Inflammatory macrophage treated with lipopolysaccharide for 1 hour (primary cell): Measurements from ENCODE around the gene CTNNB1.

Source experiments
- DNase-seq, 2 donors: peaks; one replicate each; pipeline ENCODE4 v3.0.0-alpha.2; 2020 to 2022

CTNNB1 gene

GRCh38 chr3:41220906-41221677 lies 21.8 kb downstream of the CTNNB1 start:
- no peak for DNase-seq

- no peak for DNase-seq
Observed at GRCh38 chr3:41222012-41222411, 22.7 kb downstream of the CTNNB1 start.

GRCh38 chr3:41222501-41222900 lies 23.2 kb downstream of the CTNNB1 start:
- DNase-seq: peak in 1 of 2 donors; percentile 18

GRCh38 chr3:41223078-41223477 lies 23.8 kb downstream of the CTNNB1 start:
- DNase-seq: peak in 1 of 2 donors; percentile 40

- no peak for DNase-seq
Observed at GRCh38 chr3:41223691-41224090, 24.4 kb downstream of the CTNNB1 start.

GRCh38 chr3:41224120-41224806 lies 25.0 kb downstream of the CTNNB1 start:
- no peak for DNase-seq

- DNase-seq: no peak
Observed at GRCh38 chr3:41234823-41235721, 35.8 kb downstream of the CTNNB1 start.

GRCh38 chr3:41236228-41236627 lies 36.9 kb downstream of the CTNNB1 start:
- no peak for DNase-seq

- DNase-seq: no peak
Observed at GRCh38 chr3:41237907-41238306, 38.6 kb downstream of the CTNNB1 start.

GRCh38 chr3:41239587-41239986 lies 40.3 kb downstream of the CTNNB1 start:
- no peak for DNase-seq

- no peak for DNase-seq
Observed at GRCh38 chr3:41241161-41241560, 41.9 kb downstream of the CTNNB1 start.

- DNase-seq: no peak
Observed at GRCh38 chr3:41241800-41242571, 42.7 kb downstream of the CTNNB1 start.

- DNase-seq: no peak
Observed at GRCh38 chr3:41243183-41243582, 43.9 kb downstream of the CTNNB1 start.

- no peak for DNase-seq
Observed at GRCh38 chr3:41244620-41245336, 45.5 kb downstream of the CTNNB1 start.

GRCh38 chr3:41247055-41248004 lies 48.0 kb downstream of the CTNNB1 start:
- no peak for DNase-seq

- DNase-seq: no peak
Observed at GRCh38 chr3:41248525-41248924, 49.2 kb downstream of the CTNNB1 start.

GRCh38 chr3:41249318-41249717 lies 50.0 kb downstream of the CTNNB1 start:
- DNase-seq: no peak

GRCh38 chr3:41250825-41251224 lies 51.5 kb downstream of the CTNNB1 start:
- no peak for DNase-seq

- no peak for DNase-seq
Observed at GRCh38 chr3:41251593-41251992, 52.3 kb downstream of the CTNNB1 start.

GRCh38 chr3:41258239-41258800 lies 59.0 kb downstream of the CTNNB1 start:
- DNase-seq: no peak
